Fibroblast of the conjunctiva (primary cell): ENCODE results near the gene NFE2L2.
A peak's percentile ranks its signal among the peaks of the same experiment; 100 is the strongest.
"Not testable (repeated sequence)": the region's sequence is repeated elsewhere in the genome, so short reads cannot be mapped to it uniquely, and the experiment has no call there.

Source experiments
- DNase-seq: peaks from one replicate; pipeline ENCODE4 v3.0.0-alpha.2; 2010; ENCODE audit warnings: low read depth

The NFE2L2 gene

GRCh38 chr2:177193240-177193639 is 71.3 kb downstream of the NFE2L2 start:
- no peak for DNase-seq

DNA sequence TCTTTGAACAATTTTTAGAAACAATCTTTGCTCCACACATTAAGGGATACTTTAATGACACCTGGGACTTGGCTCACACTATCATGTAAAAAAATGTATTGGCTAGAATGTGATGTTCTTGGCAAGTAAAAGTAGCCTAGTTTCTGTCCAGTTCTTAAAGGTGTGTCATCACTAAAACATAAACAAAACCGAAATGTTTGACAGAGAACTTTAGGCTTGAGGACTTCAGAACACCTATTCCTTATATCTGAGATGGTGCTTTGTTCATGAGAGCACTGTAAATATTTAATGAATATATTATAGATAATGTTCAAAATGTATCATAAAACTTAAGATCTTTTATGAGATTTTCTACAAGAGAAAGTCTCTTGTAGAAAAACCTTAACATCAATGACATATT is 71.7 kb downstream of the NFE2L2 start:
- DNase-seq, result no peak

DNA sequence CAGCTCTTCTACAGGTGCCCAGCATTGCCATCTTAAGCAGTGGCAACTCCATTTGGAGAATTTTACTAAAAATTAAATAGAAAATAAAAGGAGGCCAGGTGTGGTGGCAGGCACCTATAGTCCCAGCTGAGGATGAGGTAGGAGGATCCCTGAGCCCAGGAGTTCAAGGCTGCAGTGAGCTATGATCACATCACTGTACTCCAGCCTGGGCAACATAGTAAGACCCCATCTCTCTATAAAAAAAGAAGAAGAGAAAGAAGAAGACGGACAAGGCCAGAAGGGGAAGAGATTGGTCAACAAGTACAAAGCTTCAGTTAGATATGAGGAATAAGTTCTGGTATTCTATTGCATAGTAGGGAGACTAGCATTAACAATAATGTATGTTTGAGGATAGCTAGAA is 73.6 kb downstream of the NFE2L2 start:
- DNase-seq, result no peak

DNA sequence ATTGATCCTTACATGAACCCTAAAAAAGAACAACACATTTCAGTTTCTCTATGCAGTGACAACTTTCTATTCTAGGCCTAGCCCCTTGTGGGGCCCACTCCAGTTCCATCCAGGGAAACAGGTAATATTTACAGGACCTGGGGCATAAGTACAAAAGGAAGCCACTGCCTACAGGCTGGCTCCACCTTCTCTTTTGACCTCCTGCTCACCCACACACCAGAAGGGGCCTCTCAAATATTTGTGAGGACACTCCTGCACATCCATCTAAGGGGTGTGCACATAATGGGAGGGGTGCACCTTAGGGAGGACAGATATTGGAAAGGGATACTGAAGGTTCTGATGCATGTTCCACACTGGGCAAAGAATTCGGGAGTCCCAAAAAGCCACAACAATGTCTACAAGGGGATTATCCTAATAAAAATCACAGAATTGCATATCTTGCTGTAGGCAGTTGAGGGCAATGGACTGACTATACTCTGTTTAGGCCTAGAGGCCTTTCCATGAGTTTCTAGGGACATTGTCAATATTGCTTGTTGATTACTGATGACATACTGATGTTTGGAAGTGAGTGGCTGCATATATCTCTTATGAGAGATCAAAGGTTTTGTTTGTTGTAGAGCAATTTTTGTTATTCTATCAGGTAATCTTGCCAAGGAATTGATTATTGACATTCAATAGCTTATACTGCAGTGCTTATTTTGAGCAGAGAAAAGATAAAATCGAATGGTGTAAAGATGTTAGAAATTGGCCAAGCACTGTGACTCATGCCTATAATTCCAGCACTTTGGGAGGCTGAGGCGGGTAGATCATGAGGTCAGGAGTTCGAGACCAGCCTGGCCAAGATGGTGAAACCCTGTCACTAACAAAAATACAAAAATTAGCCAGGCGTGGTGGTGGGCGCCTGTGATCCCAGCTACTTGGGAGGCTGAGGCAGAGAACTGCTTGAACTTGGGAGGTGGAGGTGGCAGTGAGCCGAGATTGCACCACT is 75.8 kb downstream of the NFE2L2 start:
- no peak for DNase-seq

- peak; percentile 65 for DNase-seq
Observed at GRCh38 chr2:177187631-177188312, 76.8 kb downstream of the NFE2L2 start.

- not testable (repeated sequence) for DNase-seq
Observed at GRCh38 chr2:177186038-177186437, 78.5 kb downstream of the NFE2L2 start.

DNA sequence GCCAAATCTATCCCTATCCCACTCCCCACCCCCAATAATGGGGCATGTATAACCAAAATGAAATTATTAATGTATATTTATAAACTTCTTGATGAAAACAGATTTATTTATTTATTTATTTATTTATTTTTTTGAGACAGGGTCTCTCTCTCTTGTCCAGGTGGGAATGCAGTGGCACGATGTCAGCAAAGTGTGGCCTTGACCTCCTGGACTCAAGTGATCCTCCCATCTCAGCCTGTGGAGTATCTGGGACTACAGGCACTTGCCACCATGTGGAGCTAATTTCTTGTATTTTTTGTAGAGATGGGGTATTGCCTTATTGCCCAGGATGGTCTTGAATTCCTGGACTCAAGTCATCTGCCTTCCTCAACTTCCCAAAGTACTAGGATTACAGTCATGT is 79.9 kb downstream of the NFE2L2 start:
- no peak for DNase-seq

GRCh38 chr2:177183860-177184259 is 80.7 kb downstream of the NFE2L2 start:
- DNase-seq, result no peak
